ENCODE results near the gene CDKN1C.

GRCh38 chr11:2846470-2846869, 39.1 kb downstream of the CDKN1C start:
- no peak for TF ChIP-seq REST (IDR thresholded peaks at IDR 0.05)
- TF ChIP-seq MAX (IDR thresholded peaks at IDR 0.05) = no peak
- no peak for TF ChIP-seq CTCF (IDR thresholded peaks at IDR 0.05; ENCODE audit: low read depth, low read length, missing input control)
- no peak for TF ChIP-seq TAF1 (conservative IDR thresholded peaks at IDR 0.05)
- TF ChIP-seq FOXA1 (IDR thresholded peaks at IDR 0.05) = no peak
- TF ChIP-seq RAD21 (IDR thresholded peaks at IDR 0.05) = no peak
- no peak for TF ChIP-seq JUND (IDR thresholded peaks at IDR 0.05)
- TF ChIP-seq YY1 (IDR thresholded peaks at IDR 0.05) = no peak
- no peak for TF ChIP-seq HNF4G (IDR thresholded peaks at IDR 0.05)
- TF ChIP-seq RXRA (IDR thresholded peaks at IDR 0.05) = no peak

All from liver (tissue), 3 donors.